PFSK-1 (cell line): ENCODE data around the gene NPC1L1.

Source experiments
- FOXP2 ChIP-seq: optimal IDR thresholded peaks from 2 replicates; pipeline ENCODE3; 2011; ENCODE audit warnings: borderline replicate concordance, control low read depth, inconsistent platforms; ENCODE audit not compliant: insufficient read depth; ENCODE audit errors: extremely low read length, extremely low read depth
- POLR2AphosphoS5 ChIP-seq: IDR thresholded peaks from 2 replicates; pipeline ENCODE4 v1.6.1; 2012; ENCODE audit warnings: low read depth, mild to moderate bottlenecking, control low read depth, low read length, moderate library complexity
- REST ChIP-seq, 2 experiments: IDR thresholded peaks; 2 replicates each; pipeline versions ENCODE4 v1.6.1 to v1.8.0; 2011 to 2012; ENCODE audit warnings: low read depth in 2 of 2, low read length in 2 of 2, control low read depth in 1 of 2, inconsistent platforms in 1 of 2, mild to moderate bottlenecking in 1 of 2, moderate library complexity in 1 of 2; ENCODE audit not compliant: insufficient read depth in 1 of 2
- SIN3A ChIP-seq: IDR thresholded peaks from 2 replicates; pipeline ENCODE4 v1.6.1; 2012; ENCODE audit warnings: mild to moderate bottlenecking, low read length, moderate library complexity, borderline replicate concordance; ENCODE audit not compliant: insufficient read depth
- TAF1 ChIP-seq: IDR thresholded peaks from 2 replicates; pipeline ENCODE4 v1.6.1; 2012; ENCODE audit warnings: low read length, control low read depth, borderline replicate concordance; ENCODE audit not compliant: insufficient read depth

Gene NPC1L1

GRCh38 chr7:44540592-44541027 lies 520 bp downstream of the NPC1L1 start:
- TF ChIP-seq REST (IDR thresholded peaks at IDR 0.05; ENCODE audit: insufficient read depth in 1 of 2, low read depth in 2 of 2, low read length in 2 of 2): no peak
- TF ChIP-seq SIN3A: no peak
- no peak for TF ChIP-seq FOXP2
- no peak for TF ChIP-seq TAF1
- TF ChIP-seq POLR2AphosphoS5: no peak

GRCh38 chr7:44539669-44540506 lies 1.2 kb downstream of the NPC1L1 start:
- no peak for TF ChIP-seq REST (IDR thresholded peaks at IDR 0.05; ENCODE audit: insufficient read depth in 1 of 2, low read depth in 2 of 2, low read length in 2 of 2)
- no peak for TF ChIP-seq SIN3A
- TF ChIP-seq POLR2AphosphoS5: no peak
- no peak for TF ChIP-seq FOXP2
- TF ChIP-seq TAF1: no peak

- TF ChIP-seq POLR2AphosphoS5 (no peak), REST (IDR thresholded peaks at IDR 0.05; ENCODE audit: insufficient read depth in 1 of 2, low read depth in 2 of 2, low read length in 2 of 2) (no peak), FOXP2 (no peak), SIN3A (no peak)
These were observed 2.1 kb downstream of the NPC1L1 start for GRCh38 chr7:44538798-44539668.

GRCh38 chr7:44538093-44538797 lies 2.9 kb downstream of the NPC1L1 start:
- TF ChIP-seq REST (IDR thresholded peaks at IDR 0.05; ENCODE audit: insufficient read depth in 1 of 2, low read depth in 2 of 2, low read length in 2 of 2) (no peak), FOXP2 (no peak), SIN3A (no peak), POLR2AphosphoS5 (no peak), TAF1 (no peak)
